K562 (cell line): ENCODE measurements around the gene PLEKHH3. TPM values are rescaled to one million over a fixed set of nuclear protein-coding genes. Genes with fewer than 3 reads are reported as not detected.

ENCODE experiments used
- ATF4 ChIP-seq: fragments of 450-650 bp; formaldehyde crosslinking; IDR thresholded peaks from 2 replicates; pipeline ENCODE4 v1.4.0; 2022; ENCODE audit warnings: mild to moderate bottlenecking, moderate library complexity
- CLOCK ChIP-seq: fragments of 250-450 bp; sonication (Bioruptor Pico); IDR thresholded peaks from 2 replicates; pipeline ENCODE4 v1.4.0; 2020; ENCODE audit warnings: mild to moderate bottlenecking, moderate library complexity, borderline replicate concordance
- ETV5 ChIP-seq: sonication (generic); formaldehyde crosslinking; IDR thresholded peaks from 2 replicates; pipeline ENCODE4 v1.4.0; 2020; ENCODE audit warnings: low read depth, mild to moderate bottlenecking, missing genetic modification reagents
- GABPA ChIP-seq: fragments of 200-800 bp; sonication (Bioruptor generic); conservative IDR thresholded peaks from 2 replicates; pipeline ENCODE4 v1.6.1; 2016; ENCODE audit warnings: low read depth, missing genetic modification characterization, missing compliant biosample characterization
- HOMEZ ChIP-seq: fragments of 250-450 bp; sonication (Bioruptor Pico); IDR thresholded peaks from 2 replicates; pipeline ENCODE4 v1.4.0; 2020; ENCODE audit warnings: mild to moderate bottlenecking, moderate library complexity
- KDM2B ChIP-seq: fragments of 250-450 bp; sonication (Bioruptor Pico); IDR thresholded peaks from 2 replicates; pipeline ENCODE4 v1.8.0; 2021; ENCODE audit warnings: mild to moderate bottlenecking, moderate library complexity
- MEF2A ChIP-seq: IDR thresholded peaks from 2 replicates; pipeline ENCODE4 v1.6.1; 2011; ENCODE audit warnings: low read depth, mild to moderate bottlenecking, low read length, moderate library complexity; ENCODE audit not compliant: control insufficient read depth
- NR3C1 ChIP-seq: sonication (generic); formaldehyde crosslinking; IDR thresholded peaks from 2 replicates; pipeline ENCODE4 v1.8.1; 2022; ENCODE audit warnings: missing genetic modification reagents
- TAL1 ChIP-seq: fragments of 450-650 bp; IDR thresholded peaks from 2 replicates; pipeline ENCODE4 v1.6.1; 2016; ENCODE audit warnings: mild to moderate bottlenecking
- TSHZ1 ChIP-seq: fragments of 250-450 bp; sonication (Bioruptor Pico); IDR thresholded peaks from 2 replicates; pipeline ENCODE4 v1.4.0; 2020; ENCODE audit warnings: mild to moderate bottlenecking, moderate library complexity
- ZC3H4 ChIP-seq: sonication (generic); formaldehyde crosslinking; IDR thresholded peaks from 2 replicates; pipeline ENCODE4 v1.9.0; 2021; ENCODE audit warnings: missing genetic modification reagents, borderline replicate concordance
- ZKSCAN8 ChIP-seq: fragments of 200-800 bp; sonication (Bioruptor generic); IDR thresholded peaks from 2 replicates; pipeline ENCODE4 v1.6.1; 2016; ENCODE audit warnings: missing genetic modification characterization, missing compliant biosample characterization
- ZNF121 ChIP-seq: sonication (generic); formaldehyde crosslinking; conservative IDR thresholded peaks from 2 replicates; pipeline ENCODE4 v1.8.0; 2022; ENCODE audit warnings: missing genetic modification reagents
- ZNF395 ChIP-seq: fragments of 200-800 bp; sonication (Bioruptor generic); IDR thresholded peaks from 2 replicates; pipeline ENCODE4 v1.6.1; 2017; ENCODE audit warnings: missing genetic modification characterization, missing compliant biosample characterization
- ZNF436 ChIP-seq: fragments of 250-450, 450-650 bp; sonication (Bioruptor Pico); formaldehyde crosslinking; IDR thresholded peaks from 2 replicates; pipeline ENCODE4 v1.7.0; 2020; ENCODE audit warnings: mild to moderate bottlenecking
- ZNF512 ChIP-seq: IDR thresholded peaks from 2 replicates; pipeline ENCODE4 v1.6.1; 2016; ENCODE audit warnings: missing genetic modification characterization, missing compliant biosample characterization
- ZNF717 ChIP-seq: fragments of 250-450 bp; sonication (Bioruptor Pico); IDR thresholded peaks from 2 replicates; pipeline ENCODE4 v1.5.0; 2021
- polyA plus RNA-seq, 8 experiments: library from polyadenylated mRNA; depleted of rRNA in 4 of 8; stranded (reverse) in 5 of 8; unstranded in 3 of 8; fragments of >200 nt; fragmentation: Nextera tagmentation in 2 of 8; fragmentation: Illumina TruSeq in 1 of 8; extraction: Ambion mirVana in 2 of 8; extraction: Trizol in 1 of 8; gene quantifications; 2 replicates each; pipeline versions ENCODE4 v1.2.1 to v1.2.3, GENCODE V29; 2011 to 2014; ENCODE audit warnings: inconsistent platforms in 1 of 8, missing spikeins in 1 of 8
- total RNA-seq, 7 experiments: library from RNA; depleted of rRNA in 6 of 7; stranded (reverse); fragments of >200 nt in 6 of 7; fragmentation: Illumina TruSeq in 2 of 7; extraction: Trizol in 2 of 7; gene quantifications; 2 replicates each; pipeline versions ENCODE4 v1.2.1 to v1.2.3, GENCODE V29; 2011 to 2021; ENCODE audit warnings: low replicate concordance in 1 of 7

Gene PLEKHH3
- total and polyA plus RNA-seq, 9 of the 15 experiments (the other 6 are each of a cell fraction or from before 2014, with no cell fraction given), result 0.58 to 34.5 (median 5.0) TPM

GRCh38 chr17:42699415-42699740, 22.6 kb upstream of the PLEKHH3 start (continued):
- TF ChIP-seq GABPA (0 out of 2 replicates have a peak, but pooled peaks have one; percentile 27), KDM2B (CRISPR knock-in tag) (no peak), ZC3H4 (CRISPR knock-in tag) (no peak), ZNF436 (no peak), ZNF717 (CRISPR knock-in tag) (no peak), ATF4 (CRISPR knock-in tag) (no peak), ZKSCAN8 (no peak; the same call in 1 of the 2 replicates), TSHZ1 (CRISPR knock-in tag) (no peak), ZNF512 (no peak), MEF2A (no peak), NR3C1 (CRISPR knock-in tag) (no peak), ZNF121 (CRISPR knock-in tag) (no peak), ETV5 (no peak), TAL1 (no peak), ZNF395 (CRISPR knock-in tag) (no peak; the same call in 1 of the 2 replicates), CLOCK (CRISPR knock-in tag) (no peak), HOMEZ (CRISPR knock-in tag) (no peak)
